Activated T-cell treated with anti-CD3 and anti-CD28 coated beads, Interleukin-2, amount 50 U/mL, for 4 hours (primary cell): ENCODE measurements around the gene GIPC1. TPM values are rescaled to one million over a fixed set of nuclear protein-coding genes. Genes with fewer than 3 reads are reported as not detected.
"Not testable (repeated sequence)": the region's sequence is repeated elsewhere in the genome, so short reads cannot be mapped to it uniquely, and the experiment has no call there.

Source experiments
- ATAC-seq, 2 donors: fragments of 200-7000 bp; cut with Tn5 transposase; one replicate each; pipeline ENCODE4 v1.10.0; 2021
- DNase-seq: peaks from one replicate; pipeline ENCODE4 v3.0.0-alpha.2; 2020
- H3K27me3 Mint-ChIP-seq: one replicate; pipeline ENCODE4 v1.8.0; 2021; ENCODE audit warnings: low read depth, mixed read lengths
- H3K36me3 Mint-ChIP-seq: one replicate; pipeline ENCODE4 v1.8.0; 2022; ENCODE audit warnings: mixed read lengths; ENCODE audit not compliant: insufficient read depth
- H3K4me1 Mint-ChIP-seq: one replicate; pipeline ENCODE4 v1.8.0; 2021; ENCODE audit warnings: low read depth, mixed read lengths
- H3K4me3 Mint-ChIP-seq: one replicate; pipeline ENCODE4 v1.8.0; 2021; ENCODE audit warnings: mild to moderate bottlenecking, moderate library complexity, mixed read lengths
- H3K9me3 Mint-ChIP-seq: one replicate; pipeline ENCODE4 v1.8.0; 2021; ENCODE audit warnings: mixed read lengths
- total RNA-seq, 3 donors: library from RNA; stranded (reverse); gene quantifications; one replicate each; pipeline ENCODE4 v1.2.1, GENCODE V29; 2021

Gene GIPC1, protein sequence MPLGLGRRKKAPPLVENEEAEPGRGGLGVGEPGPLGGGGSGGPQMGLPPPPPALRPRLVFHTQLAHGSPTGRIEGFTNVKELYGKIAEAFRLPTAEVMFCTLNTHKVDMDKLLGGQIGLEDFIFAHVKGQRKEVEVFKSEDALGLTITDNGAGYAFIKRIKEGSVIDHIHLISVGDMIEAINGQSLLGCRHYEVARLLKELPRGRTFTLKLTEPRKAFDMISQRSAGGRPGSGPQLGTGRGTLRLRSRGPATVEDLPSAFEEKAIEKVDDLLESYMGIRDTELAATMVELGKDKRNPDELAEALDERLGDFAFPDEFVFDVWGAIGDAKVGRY
- 10 to 100 TPM; 42.5 to 49.8 (median 44.3) TPM for total RNA-seq

DNA sequence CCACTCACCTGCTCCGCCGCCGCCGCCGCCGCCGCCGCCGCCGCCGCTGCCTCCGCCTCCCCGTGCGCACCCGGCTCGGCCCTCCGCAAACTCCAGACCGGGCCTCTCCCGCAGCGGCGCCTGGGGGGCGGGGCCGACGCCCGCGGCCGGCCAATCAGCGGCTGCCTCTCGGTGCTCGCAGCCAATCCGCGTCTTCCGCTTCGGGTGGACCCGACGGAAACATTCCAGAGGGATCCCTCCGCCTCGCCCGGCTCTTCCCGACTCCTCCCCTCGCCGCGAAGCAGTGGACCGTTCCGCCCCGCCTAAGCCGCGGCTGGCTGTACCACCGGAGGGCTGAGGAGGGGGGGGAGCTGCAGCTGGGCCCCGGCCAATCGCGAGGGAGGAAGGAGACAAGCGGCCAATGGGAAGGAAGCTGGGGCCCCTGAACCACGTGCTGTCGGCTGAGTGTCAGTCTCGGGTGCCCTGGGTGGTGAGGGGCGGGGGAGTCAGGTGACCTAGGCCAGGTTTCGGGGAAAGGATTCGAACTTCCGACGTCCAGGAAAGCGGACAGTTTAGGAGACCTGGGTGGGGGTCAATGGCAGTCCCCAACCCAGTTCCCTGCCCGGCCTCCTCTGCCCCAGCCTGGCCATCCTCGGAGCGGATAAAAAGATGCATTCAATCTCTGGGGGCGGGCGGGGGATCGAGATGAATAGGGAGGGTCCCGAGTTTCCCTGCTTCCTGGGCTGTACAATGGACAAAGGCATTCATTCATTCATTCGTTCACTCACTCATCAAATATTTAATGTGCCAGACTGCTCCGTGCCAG is at the start of gene GIPC1:
TSS of gene GIPC1 (minus strand) at position 99 of the 805 bp plus-strand sequence. CDS start 13,151 bp downstream, outside the sequence.
- peak within 1 kb of the TSS; percentile 83 for H3K4me3 Mint-ChIP-seq
- no peaks in the 10 kb centered on the region for H3K27me3 Mint-ChIP-seq
- DNase-seq (peak; percentile 74), ATAC-seq (peak; percentile 96 to 98)
- H3K4me1 Mint-ChIP-seq = peaks cover 17% of the 10 kb centered on the region
- H3K36me3 Mint-ChIP-seq = peaks cover 7% of the 10 kb centered on the region
- no peaks in the 10 kb centered on the region for H3K9me3 Mint-ChIP-seq

DNA sequence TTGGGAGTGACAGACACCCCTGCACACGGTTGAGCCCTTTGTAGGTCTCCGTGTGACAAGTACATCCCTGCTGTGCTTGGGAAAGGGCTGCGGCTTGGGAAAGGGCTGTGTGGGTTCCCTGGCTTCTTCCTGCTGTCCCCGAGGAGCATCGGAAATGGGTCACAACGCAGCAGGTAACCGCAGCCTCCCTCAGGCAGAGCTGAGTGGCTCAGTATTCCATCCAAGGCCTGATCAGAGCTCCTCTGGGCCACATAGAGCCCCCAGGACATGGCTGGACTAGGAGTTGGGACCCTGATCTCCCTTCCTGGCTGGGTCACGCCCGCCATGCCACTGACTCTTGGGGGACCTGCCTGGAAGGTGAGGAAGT is 49.8 kb upstream of the GIPC1 start:
- Mint-ChIP-seq H3K4me3 (no peak overlapping the region), H3K36me3 (peaks cover 7% of the 10 kb centered on the region), H3K27me3 (no peaks in the 10 kb centered on the region), H3K9me3 (no peaks in the 10 kb centered on the region), H3K4me1 (peaks cover 18% of the 10 kb centered on the region)
- ATAC-seq = no peak
- DNase-seq = no peak

DNA sequence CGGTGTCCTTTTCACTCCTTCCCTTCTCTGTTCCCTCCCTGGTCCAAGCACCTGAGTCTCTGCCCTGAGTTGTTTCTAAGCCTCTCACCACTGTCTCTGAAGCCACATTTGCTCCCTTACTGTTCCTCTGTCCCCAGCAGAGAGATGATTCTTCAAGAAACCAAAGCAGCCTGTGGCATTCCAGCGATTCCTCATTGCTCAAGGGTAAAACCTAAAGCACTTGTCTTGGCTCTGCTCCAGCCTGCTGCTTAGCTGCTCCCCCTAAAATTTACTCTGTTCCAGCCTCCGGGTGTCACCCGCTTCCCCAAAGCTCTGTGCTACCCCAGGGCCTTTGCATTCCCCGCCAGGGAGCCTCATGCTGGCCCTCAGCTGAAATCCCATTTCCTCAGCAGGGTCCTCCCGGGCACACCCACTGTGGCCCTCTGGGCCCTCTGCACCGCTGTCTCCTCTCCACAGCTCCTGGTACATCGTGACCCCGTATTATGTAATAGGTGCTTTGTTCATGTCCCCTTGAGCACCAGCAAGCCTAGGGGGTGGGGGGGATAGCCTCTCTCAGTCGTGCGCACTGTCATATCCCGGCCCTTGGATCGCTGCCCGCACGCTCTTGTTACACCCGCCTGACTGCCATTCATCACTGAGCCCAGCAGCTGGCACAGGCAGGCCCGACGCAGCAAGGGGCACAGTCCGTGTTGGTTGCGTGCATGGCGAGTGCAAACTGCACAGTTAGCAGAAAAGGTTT is 49.2 kb upstream of the GIPC1 start:
- DNase-seq (no peak), ATAC-seq (no peak)
- Mint-ChIP-seq H3K36me3 (peaks cover 7% of the 10 kb centered on the region), H3K4me3 (no peak overlapping the region), H3K9me3 (no peaks in the 10 kb centered on the region), H3K4me1 (peaks cover 13% of the 10 kb centered on the region), H3K27me3 (no peaks in the 10 kb centered on the region)

DNA sequence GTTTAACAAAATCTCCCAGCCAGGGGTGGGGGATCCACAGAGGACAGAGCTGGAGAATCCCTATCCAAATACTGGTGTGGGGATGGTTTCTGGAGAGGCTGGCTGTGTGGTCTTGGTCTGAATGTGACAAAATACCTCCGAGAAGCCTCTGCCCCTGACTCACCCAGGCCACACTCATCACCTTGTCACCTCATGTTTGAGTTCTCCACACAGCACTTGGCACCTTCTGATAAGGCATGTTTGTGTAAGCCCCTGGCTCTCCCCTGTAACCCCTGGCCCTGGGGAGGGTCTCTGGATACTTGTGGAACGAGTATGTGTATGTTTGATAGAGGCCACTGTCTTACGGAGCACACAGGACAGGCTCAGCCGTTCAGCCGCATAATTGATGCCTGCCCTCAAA is 48.1 kb upstream of the GIPC1 start:
- ATAC-seq = peak in 1 of 2 donors; percentile 50

DNA sequence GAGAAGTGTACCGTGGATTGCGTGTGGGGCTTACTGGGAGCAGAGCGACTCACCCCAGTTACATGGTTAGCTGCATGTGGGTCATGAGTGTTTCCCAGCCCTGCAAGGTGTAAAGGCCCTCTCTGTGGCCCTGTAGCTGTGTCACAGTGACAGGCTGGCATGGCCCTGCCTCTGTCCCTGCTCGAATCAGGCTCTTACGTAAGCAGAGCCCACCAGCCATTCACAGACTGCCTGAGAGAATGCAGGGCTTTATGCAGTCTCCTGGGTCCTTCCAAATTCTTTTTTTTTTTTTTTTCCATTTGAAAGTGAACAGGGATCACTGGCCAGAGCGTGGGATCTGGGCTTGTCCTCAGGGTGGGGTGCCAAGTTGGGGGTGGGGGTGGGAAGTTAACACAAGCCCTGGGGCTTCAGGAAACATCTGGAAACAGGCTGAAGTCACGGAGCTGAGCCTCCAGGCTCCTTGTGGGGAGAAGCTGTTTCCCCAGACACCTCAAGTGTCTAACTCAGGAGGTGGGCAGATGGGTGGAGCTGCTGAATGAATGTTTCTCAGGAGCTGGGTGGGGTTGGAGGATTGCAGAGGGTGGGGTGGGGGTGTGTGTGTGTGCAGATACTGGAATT is 46.9 kb upstream of the GIPC1 start:
- no peaks in the 10 kb centered on the region for H3K9me3 Mint-ChIP-seq
- peaks cover 7% of the 10 kb centered on the region for H3K36me3 Mint-ChIP-seq
- ATAC-seq (peak; percentile 48 to 72), DNase-seq (no peak)
- H3K4me3 Mint-ChIP-seq = no peak overlapping the region
- no peaks in the 10 kb centered on the region for H3K27me3 Mint-ChIP-seq
- peaks cover 20% of the 10 kb centered on the region for H3K4me1 Mint-ChIP-seq

More for the DNA sequence above, 48.1 kb upstream of the GIPC1 start:
- Mint-ChIP-seq H3K4me1 (peaks cover 16% of the 10 kb centered on the region), H3K9me3 (no peaks in the 10 kb centered on the region), H3K27me3 (no peaks in the 10 kb centered on the region), H3K36me3 (peaks cover 8% of the 10 kb centered on the region), H3K4me3 (no peak overlapping the region)
- DNase-seq = no peak

DNA sequence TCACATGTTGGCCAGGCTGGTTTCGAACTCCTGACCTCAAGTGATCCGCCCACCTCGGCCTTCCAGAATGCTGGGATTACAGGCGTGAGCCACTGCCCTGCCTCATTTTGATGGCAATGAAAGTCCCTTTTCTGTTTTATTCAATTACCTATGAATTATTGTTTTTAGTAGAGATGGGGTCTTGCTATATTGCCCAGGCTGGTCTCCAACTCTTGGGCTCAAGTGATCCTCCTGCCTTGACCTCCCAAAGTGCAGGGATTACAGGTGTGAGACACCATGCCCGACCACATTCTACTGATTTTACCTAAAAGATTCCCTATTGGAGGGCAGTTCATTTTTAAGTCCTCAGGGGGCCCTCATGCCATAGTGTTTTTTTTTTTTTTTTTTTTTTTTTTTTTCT is 46.1 kb upstream of the GIPC1 start:
- H3K27me3 Mint-ChIP-seq, ATAC-seq, H3K4me3 Mint-ChIP-seq, DNase-seq, H3K36me3 Mint-ChIP-seq, H3K9me3 Mint-ChIP-seq: not testable (repeated sequence)
- peaks cover 26% of the 10 kb centered on the region for H3K4me1 Mint-ChIP-seq

DNA sequence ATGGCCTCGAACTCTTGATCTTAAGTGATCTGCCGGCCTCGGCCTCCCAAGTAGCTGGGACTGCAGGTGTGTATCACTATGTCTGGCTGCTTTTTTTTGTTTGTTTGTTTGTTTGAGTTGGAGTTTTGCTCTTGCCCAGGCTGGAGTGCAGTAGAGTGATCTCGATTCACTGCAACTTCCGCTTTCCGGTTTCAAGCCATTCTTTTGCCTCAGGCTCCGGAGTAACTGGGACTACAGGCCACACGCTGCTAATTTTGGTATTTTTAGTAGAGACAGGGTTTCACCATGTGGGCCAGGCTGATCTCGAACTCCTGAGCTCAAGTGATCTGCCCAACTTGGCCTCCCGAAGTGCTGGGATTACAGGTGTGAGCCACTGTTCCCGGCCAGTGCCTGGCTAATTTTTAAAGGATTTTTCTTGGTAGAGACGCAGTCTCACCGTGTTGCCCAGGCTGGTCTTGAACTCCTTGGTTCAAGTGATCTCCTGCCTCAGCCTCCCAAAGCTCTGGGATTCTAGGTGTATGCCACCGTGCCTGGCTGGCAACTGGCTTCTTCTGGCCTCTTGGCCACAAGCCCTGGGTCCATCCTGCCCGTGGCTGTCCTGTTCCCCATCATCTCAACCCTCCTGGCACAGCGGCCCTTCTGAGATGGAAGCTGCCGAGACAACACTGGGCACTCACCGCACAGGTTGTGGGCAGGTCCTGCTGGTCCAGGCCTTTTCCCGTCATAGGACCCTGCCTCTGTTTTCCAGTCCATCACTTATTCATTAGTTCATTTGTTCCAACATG is 45.0 kb upstream of the GIPC1 start:
- H3K27me3 Mint-ChIP-seq = no peaks in the 10 kb centered on the region
- H3K4me3 Mint-ChIP-seq = no peak overlapping the region
- DNase-seq (no peak), ATAC-seq (no peak)
- peaks cover 30% of the 10 kb centered on the region for H3K4me1 Mint-ChIP-seq
- H3K9me3 Mint-ChIP-seq = no peaks in the 10 kb centered on the region
- H3K36me3 Mint-ChIP-seq = peaks cover 7% of the 10 kb centered on the region

DNA sequence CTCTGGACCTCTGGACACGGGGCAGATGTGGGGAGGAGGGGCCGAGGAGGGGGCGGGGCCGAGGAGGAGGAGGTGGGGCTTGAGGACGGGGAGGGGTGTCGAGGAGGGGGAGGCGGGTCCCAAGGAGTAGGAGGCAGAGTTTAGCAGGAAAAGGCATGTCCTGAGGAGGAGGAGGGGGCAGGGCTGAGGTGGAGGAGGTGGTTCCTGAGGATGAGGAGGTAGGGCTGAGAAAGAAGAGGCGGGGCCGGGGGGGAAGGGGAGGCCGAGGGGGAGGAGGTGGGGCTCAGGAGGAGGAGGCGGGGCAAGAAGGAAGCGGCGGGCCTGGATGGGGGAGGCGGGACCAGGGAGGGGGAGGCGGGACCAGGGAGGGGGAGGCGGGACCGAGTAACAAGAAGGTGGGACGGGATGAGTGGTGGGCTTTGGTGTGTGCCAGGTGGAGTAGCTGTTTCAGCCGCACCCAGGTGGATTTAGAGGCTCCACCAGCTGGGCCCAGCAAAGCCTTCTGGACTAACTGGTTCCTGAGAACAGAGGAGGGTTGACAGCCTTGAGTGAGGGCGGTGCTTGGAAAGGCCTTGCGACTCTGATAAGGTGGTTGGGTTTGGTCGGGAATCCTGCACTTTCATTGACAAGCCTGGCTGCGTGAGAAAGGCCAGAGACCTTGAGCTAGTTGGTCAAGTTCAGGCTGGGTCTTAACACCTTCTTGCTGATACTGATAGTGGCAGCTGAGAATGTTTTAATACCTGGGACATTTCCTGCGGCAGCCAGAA is 41.2 kb upstream of the GIPC1 start:
- H3K4me1 Mint-ChIP-seq = peaks cover 34% of the 10 kb centered on the region
- DNase-seq = peak; percentile 28
- ATAC-seq = peak; percentile 61 to 62
- no peaks in the 10 kb centered on the region for H3K27me3 Mint-ChIP-seq
- H3K36me3 Mint-ChIP-seq = peaks cover 8% of the 10 kb centered on the region
- H3K9me3 Mint-ChIP-seq = no peaks in the 10 kb centered on the region
- H3K4me3 Mint-ChIP-seq = no peak overlapping the region

DNA sequence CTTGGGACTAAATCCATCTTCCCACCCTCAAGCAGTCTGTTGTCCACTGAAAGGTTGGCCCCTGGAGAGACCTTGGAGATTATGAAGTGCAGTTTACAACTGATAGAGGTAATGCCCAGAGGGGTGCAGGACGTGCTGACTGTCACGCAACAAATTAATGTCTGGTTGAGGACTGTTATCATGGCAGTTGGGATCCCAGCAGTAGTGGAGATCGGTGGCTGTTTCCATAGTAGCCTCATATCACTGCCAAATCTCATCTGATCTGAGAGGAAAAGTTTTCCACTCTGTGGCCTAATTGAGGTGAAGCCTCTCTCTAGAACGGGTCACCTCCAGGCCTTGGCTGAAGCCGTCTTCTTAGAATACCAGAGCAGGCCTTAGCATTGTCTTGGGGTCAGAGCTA is 37.5 kb upstream of the GIPC1 start:
- no peak for ATAC-seq
- H3K4me3 Mint-ChIP-seq = no peak overlapping the region
- peaks cover 47% of the 10 kb centered on the region for H3K4me1 Mint-ChIP-seq
- no peak for DNase-seq
- H3K9me3 Mint-ChIP-seq = no peaks in the 10 kb centered on the region
- H3K36me3 Mint-ChIP-seq = peaks cover 3% of the 10 kb centered on the region
- H3K27me3 Mint-ChIP-seq = no peaks in the 10 kb centered on the region

DNA sequence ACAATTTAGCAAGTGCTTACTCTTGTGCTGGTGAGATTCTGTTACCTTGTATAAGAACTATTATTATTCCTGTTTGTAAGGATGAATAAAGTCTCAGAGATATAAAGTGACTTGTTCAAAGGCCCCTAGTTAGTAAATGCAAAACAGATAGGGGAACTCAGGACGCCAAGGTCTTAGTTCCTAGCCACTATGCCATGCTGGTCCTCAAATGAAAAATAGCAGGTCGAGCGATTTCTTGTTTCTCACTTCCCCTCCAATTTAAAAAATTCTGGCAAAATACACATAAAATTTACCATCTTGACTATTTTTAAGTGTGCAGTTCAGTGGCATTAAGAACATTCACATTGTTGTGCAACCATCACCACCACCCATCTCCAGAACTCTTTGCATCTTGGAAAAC is 34.6 kb upstream of the GIPC1 start:
- ATAC-seq (no peak), DNase-seq (no peak)
- Mint-ChIP-seq H3K36me3 (peaks cover 3% of the 10 kb centered on the region), H3K4me1 (peaks cover 44% of the 10 kb centered on the region), H3K9me3 (no peaks in the 10 kb centered on the region), H3K4me3 (peak overlapping the region; percentile 93), H3K27me3 (no peaks in the 10 kb centered on the region)

DNA sequence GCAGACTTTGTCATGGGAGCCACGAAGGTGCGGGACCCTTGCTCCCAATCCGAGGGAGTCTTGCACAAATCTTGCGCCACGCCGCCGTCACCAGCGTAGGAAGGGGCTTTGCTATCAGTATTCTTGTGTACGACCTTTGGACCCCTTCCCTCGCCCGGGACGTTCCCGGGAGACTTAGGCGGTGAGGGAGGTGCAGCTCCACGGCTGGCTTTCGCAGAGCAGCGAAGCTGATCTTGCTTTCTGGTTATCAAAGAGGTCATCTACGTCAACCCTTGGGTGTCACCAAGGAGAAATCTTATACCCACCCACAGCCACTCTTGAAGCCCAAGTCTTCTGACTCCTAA is 34.0 kb upstream of the GIPC1 start:
- DNase-seq = no peak
- Mint-ChIP-seq H3K9me3 (no peaks in the 10 kb centered on the region), H3K36me3 (peaks cover 3% of the 10 kb centered on the region), H3K27me3 (no peaks in the 10 kb centered on the region), H3K4me3 (peak overlapping the region; percentile 93), H3K4me1 (peaks cover 48% of the 10 kb centered on the region)
- peak; percentile 7 to 8 for ATAC-seq

DNA sequence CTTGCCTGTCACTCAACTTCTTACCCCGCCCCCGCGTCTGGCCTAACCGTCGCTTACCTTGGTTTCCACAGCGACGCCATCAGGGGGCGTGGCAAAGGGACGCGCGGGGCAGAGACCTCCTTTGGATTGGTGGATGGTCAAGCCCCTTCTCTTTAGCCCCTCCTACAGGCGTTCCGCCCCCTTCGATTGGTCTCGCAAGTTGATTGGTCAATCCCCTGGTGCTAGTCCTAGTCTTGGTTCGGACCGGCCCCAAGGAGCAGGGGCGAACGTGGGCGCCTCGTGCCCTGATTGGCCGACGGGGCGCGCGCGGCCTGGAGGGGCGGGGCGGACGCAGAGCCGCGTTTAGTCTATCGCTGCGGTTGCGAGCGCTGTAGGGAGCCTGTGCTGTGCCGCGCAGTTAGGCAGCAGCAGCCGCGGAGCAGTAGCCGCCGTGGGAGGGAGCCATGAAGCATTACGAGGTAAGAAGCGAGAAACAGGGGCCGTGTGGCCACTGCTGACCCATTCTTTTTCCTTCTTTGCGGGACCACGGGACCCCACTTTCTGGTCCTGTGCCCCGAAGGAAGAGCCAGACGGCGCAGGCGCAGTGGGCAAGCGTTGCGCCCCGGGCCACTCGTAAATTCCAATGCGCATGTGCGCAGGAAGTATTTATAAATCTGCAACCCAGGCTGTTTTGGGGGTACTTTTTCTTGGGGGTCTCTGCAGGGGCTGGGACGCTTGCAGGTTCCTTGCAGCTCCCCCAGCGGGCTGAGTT is 33.5 kb upstream of the GIPC1 start, which contains the start of gene TECR:
TSS of gene TECR (plus strand) at position 341 of the 751 bp plus-strand sequence. CDS start at position 444, 103 bp downstream.
- H3K4me1 Mint-ChIP-seq = peaks cover 48% of the 10 kb centered on the region
- peaks cover 3% of the 10 kb centered on the region for H3K36me3 Mint-ChIP-seq
- DNase-seq = peak; percentile 100
- no peaks in the 10 kb centered on the region for H3K27me3 Mint-ChIP-seq
- peak; percentile 95 to 97 for ATAC-seq
- peak within 1 kb of the TSS; percentile 93 for H3K4me3 Mint-ChIP-seq
- no peaks in the 10 kb centered on the region for H3K9me3 Mint-ChIP-seq
